DOHH2 (cell line): ENCODE results near the gene C19orf81.

Source experiments
- EZH2phosphoT487 ChIP-seq: fragments of 200-600 bp; sonication (generic); IDR thresholded peaks from 2 replicates; pipeline ENCODE4 v1.6.1; 2017; ENCODE audit warnings: borderline replicate concordance, mild to moderate bottlenecking, antibody characterized with exemption, low read length, moderate library complexity, mixed read lengths
- TF ChIP-seq, protein P1 (sequence below): fragments of 200-600 bp; sonication (generic); IDR thresholded peaks from one replicate; pipeline ENCODE4 v1.5.1; 2014; ENCODE audit warnings: antibody characterized with exemption, mild to moderate bottlenecking, low read depth, low read length; ENCODE audit not compliant: poor library complexity, severe bottlenecking

DNA sequence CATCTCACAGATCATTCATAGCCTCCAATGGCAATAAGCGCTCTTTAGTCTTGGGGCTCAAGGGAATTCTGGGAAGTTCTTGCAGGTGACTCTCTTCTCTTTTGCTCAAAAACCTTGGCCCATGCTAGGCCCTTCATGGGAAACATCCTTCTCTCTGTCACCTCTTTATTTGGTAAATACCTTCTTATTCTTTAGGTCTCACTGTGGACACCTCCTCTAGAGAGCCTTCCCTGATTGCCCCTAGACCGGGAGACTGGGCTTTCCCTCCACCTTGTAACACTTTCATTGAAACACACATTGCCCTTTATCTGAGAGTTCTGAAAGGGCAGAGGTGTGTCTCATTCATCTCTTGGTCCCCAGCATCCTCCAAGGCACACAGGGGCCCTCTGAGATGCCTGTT is 1.9 kb downstream of the C19orf81 start:
- TF ChIP-seq, protein P1, sequence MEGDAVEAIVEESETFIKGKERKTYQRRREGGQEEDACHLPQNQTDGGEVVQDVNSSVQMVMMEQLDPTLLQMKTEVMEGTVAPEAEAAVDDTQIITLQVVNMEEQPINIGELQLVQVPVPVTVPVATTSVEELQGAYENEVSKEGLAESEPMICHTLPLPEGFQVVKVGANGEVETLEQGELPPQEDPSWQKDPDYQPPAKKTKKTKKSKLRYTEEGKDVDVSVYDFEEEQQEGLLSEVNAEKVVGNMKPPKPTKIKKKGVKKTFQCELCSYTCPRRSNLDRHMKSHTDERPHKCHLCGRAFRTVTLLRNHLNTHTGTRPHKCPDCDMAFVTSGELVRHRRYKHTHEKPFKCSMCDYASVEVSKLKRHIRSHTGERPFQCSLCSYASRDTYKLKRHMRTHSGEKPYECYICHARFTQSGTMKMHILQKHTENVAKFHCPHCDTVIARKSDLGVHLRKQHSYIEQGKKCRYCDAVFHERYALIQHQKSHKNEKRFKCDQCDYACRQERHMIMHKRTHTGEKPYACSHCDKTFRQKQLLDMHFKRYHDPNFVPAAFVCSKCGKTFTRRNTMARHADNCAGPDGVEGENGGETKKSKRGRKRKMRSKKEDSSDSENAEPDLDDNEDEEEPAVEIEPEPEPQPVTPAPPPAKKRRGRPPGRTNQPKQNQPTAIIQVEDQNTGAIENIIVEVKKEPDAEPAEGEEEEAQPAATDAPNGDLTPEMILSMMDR, result no peak
- no peak for TF ChIP-seq EZH2phosphoT487
